ENCODE measurements around the gene USP4. TPM values are rescaled to one million over a fixed set of nuclear protein-coding genes. Genes with fewer than 3 reads are reported as not detected.
"Not testable (repeated sequence)": the region's sequence is repeated elsewhere in the genome, so short reads cannot be mapped to it uniquely, and the experiment has no call there.

Gene USP4
- total RNA-seq, 1 donor from 2014 or later, result 25.5 TPM

- TF ChIP-seq CTCF (IDR thresholded peaks at IDR 0.05; ENCODE audit: insufficient read depth, low read length, severe bottlenecking), result no peak
- Histone ChIP-seq H3K36me3 (ENCODE audit: control insufficient read depth, insufficient read depth, low read length) (peaks cover 8% of the 10 kb centered on the region), H3K27me3 (ENCODE audit: control insufficient read depth, insufficient read depth, low read length) (no peaks in the 10 kb centered on the region), H3K4me3 (ENCODE audit: low read depth, low read length) (no peak overlapping the region)
- FAIRE-seq (no peak), DNase-seq (ENCODE audit: low read depth) (no peak)
Observed at GRCh38 chr3:49333916-49334633, 5.8 kb downstream of the USP4 start.

GRCh38 chr3:49333091-49333490, 6.8 kb downstream of the USP4 start:
- no peak for FAIRE-seq
- H3K36me3 ChIP-seq (ENCODE audit: control insufficient read depth, insufficient read depth, low read length), result peaks cover 8% of the 10 kb centered on the region
- TF ChIP-seq CTCF (IDR thresholded peaks at IDR 0.05; ENCODE audit: insufficient read depth, low read length, severe bottlenecking), result no peak
- H3K27me3 ChIP-seq (ENCODE audit: control insufficient read depth, insufficient read depth, low read length), result no peaks in the 10 kb centered on the region
- H3K4me3 ChIP-seq (ENCODE audit: low read depth, low read length), result no peak overlapping the region
- no peak for DNase-seq (ENCODE audit: low read depth)

GRCh38 chr3:49329186-49329585, 10.7 kb downstream of the USP4 start:
- Histone ChIP-seq H3K4me3 (ENCODE audit: low read depth, low read length) (no peak overlapping the region), H3K27me3 (ENCODE audit: control insufficient read depth, insufficient read depth, low read length) (no peaks in the 10 kb centered on the region), H3K36me3 (ENCODE audit: control insufficient read depth, insufficient read depth, low read length) (peaks cover 14% of the 10 kb centered on the region)
- no peak for TF ChIP-seq CTCF (IDR thresholded peaks at IDR 0.05; ENCODE audit: insufficient read depth, low read length, severe bottlenecking)
- DNase-seq (ENCODE audit: low read depth), result peak; percentile 60
- FAIRE-seq, result no peak

GRCh38 chr3:49328350-49328749, 11.5 kb downstream of the USP4 start:
- H3K36me3 ChIP-seq (ENCODE audit: control insufficient read depth, insufficient read depth, low read length), result peaks cover 15% of the 10 kb centered on the region
- not testable (repeated sequence) for FAIRE-seq; H3K27me3 ChIP-seq (ENCODE audit: control insufficient read depth, insufficient read depth, low read length); H3K4me3 ChIP-seq (ENCODE audit: low read depth, low read length)
- peak; percentile 53 for DNase-seq (ENCODE audit: low read depth)

- no peak for DNase-seq (ENCODE audit: low read depth)
- no peak for TF ChIP-seq CTCF (IDR thresholded peaks at IDR 0.05; ENCODE audit: insufficient read depth, low read length, severe bottlenecking)
- H3K4me3 ChIP-seq (ENCODE audit: low read depth, low read length), result no peak overlapping the region
- H3K27me3 ChIP-seq (ENCODE audit: control insufficient read depth, insufficient read depth, low read length), result no peaks in the 10 kb centered on the region
- no peak for FAIRE-seq
- H3K36me3 ChIP-seq (ENCODE audit: control insufficient read depth, insufficient read depth, low read length), result peaks cover 16% of the 10 kb centered on the region
Observed at GRCh38 chr3:49327485-49327884, 12.4 kb downstream of the USP4 start.

- H3K4me3 ChIP-seq (ENCODE audit: low read depth, low read length), result no peak overlapping the region
- no peak for TF ChIP-seq CTCF (IDR thresholded peaks at IDR 0.05; ENCODE audit: insufficient read depth, low read length, severe bottlenecking)
- FAIRE-seq (no peak), DNase-seq (ENCODE audit: low read depth) (no peak)
- H3K27me3 ChIP-seq (ENCODE audit: control insufficient read depth, insufficient read depth, low read length), result no peaks in the 10 kb centered on the region
- peaks cover 21% of the 10 kb centered on the region for H3K36me3 ChIP-seq (ENCODE audit: control insufficient read depth, insufficient read depth, low read length)
Observed at GRCh38 chr3:49324768-49325167, 15.1 kb downstream of the USP4 start.
